C4-2B (cell line): ENCODE measurements around the gene PLP2.

Experiments
- CTCF ChIP-seq: fragments of 450-650 bp; conservative IDR thresholded peaks from 2 replicates; pipeline ENCODE4 v1.5.1; 2017; ENCODE audit warnings: mild to moderate bottlenecking
- ZFX ChIP-seq: fragments of 450-650 bp; IDR thresholded peaks from 2 replicates; pipeline ENCODE4 v1.6.1; 2017

GRCh38 chrX:49179358-49179757 lies 7.7 kb downstream of the PLP2 start:
- TF ChIP-seq CTCF = no peak
- no peak for TF ChIP-seq ZFX
